ENCODE results near the gene SMKR1. TPM values are rescaled to one million over a fixed set of nuclear protein-coding genes. Genes with fewer than 3 reads are reported as not detected.

Gene SMKR1
- total and polyA plus RNA-seq, 2 of the 8 experiments (the other 6 are each of a cell fraction or from before 2014, with no cell fraction given) = 0.39 to 1.6 TPM

DNA sequence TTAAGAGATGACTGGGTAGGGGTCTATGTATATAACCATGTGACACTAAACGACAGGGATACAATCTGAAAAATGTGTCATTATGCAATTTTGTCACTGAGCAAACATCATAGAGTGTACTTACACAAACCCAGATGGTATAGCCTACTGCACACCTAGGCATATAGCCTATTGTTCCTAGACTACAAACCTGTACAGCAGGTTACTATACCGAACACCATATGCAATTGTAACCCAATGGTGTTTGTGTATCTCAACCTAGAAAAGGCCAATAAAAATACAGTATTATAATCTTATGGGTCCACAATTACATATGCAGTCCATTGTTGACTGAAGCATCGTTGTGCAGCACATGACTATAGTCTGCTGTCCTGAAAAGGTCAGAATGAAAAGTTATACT is 45.2 kb upstream of the SMKR1 start:
- Histone ChIP-seq H2BK5ac (ENCODE audit: low read depth, low read length) (no peak overlapping the region), H4K20me1 (replicated peaks in 1 of 2; ENCODE audit: control insufficient read depth in 1 of 2, insufficient read depth in 2 of 2, low read length in 2 of 2) (no peaks in the 10 kb centered on the region), H4K91ac (replicated peaks; ENCODE audit: insufficient read length, low read length) (no peak overlapping the region), H3K4me3 (ENCODE audit: extremely low read depth in 1 of 4, insufficient read depth in 2 of 4, low read depth in 3 of 4, low read length in 4 of 4) (no peak overlapping the region), H2BK20ac (ENCODE audit: low read length) (no peak overlapping the region), H3K36me3 (ENCODE audit: control insufficient read depth in 2 of 4, insufficient read depth in 4 of 4, low read length in 3 of 4) (peaks cover 6 to 58% (median 29%) of the 10 kb centered on the region in 4 experiments; a peak in 7 of 8 replicates), H2AK5ac (ENCODE audit: low read depth, low read length) (no peak overlapping the region), H3K4ac (replicated peaks; ENCODE audit: insufficient read length, low read depth, low read length) (no peak overlapping the region), H3K14ac (ENCODE audit: insufficient read length) (no peak overlapping the region), H3K79me2 (ENCODE audit: control insufficient read depth in 1 of 2, insufficient read depth in 2 of 2, low read length in 2 of 2) (no peaks in the 10 kb centered on the region), H3K9me3 (ENCODE audit: insufficient read depth in 2 of 2, low read depth in 1 of 2, low read length in 1 of 2) (no peaks in the 10 kb centered on the region), H2AFZ (ENCODE audit: low read length) (no peak overlapping the region), H3K23ac (ENCODE audit: insufficient read length) (no peak overlapping the region), H2BK120ac (replicated peaks; ENCODE audit: low read depth, low read length) (no peak overlapping the region), H3K18ac (ENCODE audit: extremely low read depth, low read length) (no peak overlapping the region), H3K79me1 (ENCODE audit: low read depth, low read length) (no peaks in the 10 kb centered on the region), H3K9ac (replicated peaks in 1 of 4; ENCODE audit: extremely low read depth in 1 of 4, low read depth in 3 of 4, low read length in 3 of 4) (no peak overlapping the region), H4K5ac (ENCODE audit: insufficient read length, low read depth, low read length) (no peak overlapping the region), H3K23me2 (ENCODE audit: low read depth, low read length) (no peaks in the 10 kb centered on the region), H3K56ac (replicated peaks; ENCODE audit: insufficient read length, low read depth, low read length) (no peak overlapping the region), H2BK15ac (ENCODE audit: low read length) (no peak overlapping the region), H3K4me1 (replicated peaks in 1 of 4; ENCODE audit: control insufficient read depth in 3 of 4, insufficient read depth in 4 of 4, low read length in 3 of 4) (no peaks in the 10 kb centered on the region), H3K4me2 (ENCODE audit: insufficient read depth in 1 of 2, low read depth in 2 of 2, low read length in 2 of 2) (no peak overlapping the region), H4K8ac (ENCODE audit: extremely low read depth, insufficient read depth, low read length) (no peak overlapping the region), H3K27me3 (replicated peaks in 1 of 4; ENCODE audit: control insufficient read depth in 3 of 4, extremely low read depth in 1 of 4, insufficient read depth in 3 of 4, low read length in 3 of 4) (no peaks in the 10 kb centered on the region), H3K27ac (ENCODE audit: low read depth, low read length) (no peak overlapping the region), H2BK12ac (ENCODE audit: low read depth, low read length) (no peak overlapping the region)
- TF ChIP-seq EGR1 (IDR thresholded peaks at IDR 0.05; ENCODE audit: borderline replicate concordance, low read depth, low read length) = no peak
- no peak for TF ChIP-seq GABPA (IDR thresholded peaks at IDR 0.05; ENCODE audit: borderline replicate concordance, insufficient read depth, low read length)
- no peak for TF ChIP-seq CEBPB (IDR thresholded peaks at IDR 0.05; ENCODE audit: low read depth, low read length)
- no peak for TF ChIP-seq KDM4A (IDR thresholded peaks at IDR 0.05; ENCODE audit: low read depth, low read length, severe bottlenecking)
- TF ChIP-seq KDM5A (IDR thresholded peaks at IDR 0.05; ENCODE audit: low read length) = no peak
- FAIRE-seq (no peak), DNase-seq (ENCODE audit: low read depth in 1 of 2, low spot score in 2 of 2) (no peak)
- WGBS, 2 experiments (ENCODE audit: extremely low coverage in 1 of 2, insufficient coverage in 1 of 2, insufficient read length in 1 of 2, insufficient replicate concordance in 2 of 2, low coverage in 1 of 2, low lambda C conversion rate in 2 of 2, missing lambda C conversion rate in 1 of 2) = 90% methylated on average over 3 of the region's 3 CpGs; no CpG with 5 or more reads in 1 of the 2 experiments
- ChIA-PET CTCF (ENCODE audit: partially characterized antibody) (no interaction called here), POLR2A (ENCODE audit: partially characterized antibody) (no interaction called here)
